GM12875 (cell line): ENCODE results near the gene RSPRY1.

Experiments used
- H3K4me3 ChIP-seq: one replicate; pipeline ENCODE4 v1.5.1; 2011; ENCODE audit warnings: low read depth, low read length, control low read depth
- CTCF ChIP-seq: IDR thresholded peaks from 2 replicates; pipeline ENCODE4 v1.5.1; 2011; ENCODE audit warnings: low read depth, mild to moderate bottlenecking, control low read depth, inconsistent platforms, low read length, moderate library complexity, borderline replicate concordance; ENCODE audit not compliant: insufficient read depth

The RSPRY1 gene

GRCh38 chr16:57147381-57148221 lies 38.5 kb upstream of the RSPRY1 start:
- TF ChIP-seq CTCF = no peak
- H3K4me3 ChIP-seq = no peak overlapping the region

DNA sequence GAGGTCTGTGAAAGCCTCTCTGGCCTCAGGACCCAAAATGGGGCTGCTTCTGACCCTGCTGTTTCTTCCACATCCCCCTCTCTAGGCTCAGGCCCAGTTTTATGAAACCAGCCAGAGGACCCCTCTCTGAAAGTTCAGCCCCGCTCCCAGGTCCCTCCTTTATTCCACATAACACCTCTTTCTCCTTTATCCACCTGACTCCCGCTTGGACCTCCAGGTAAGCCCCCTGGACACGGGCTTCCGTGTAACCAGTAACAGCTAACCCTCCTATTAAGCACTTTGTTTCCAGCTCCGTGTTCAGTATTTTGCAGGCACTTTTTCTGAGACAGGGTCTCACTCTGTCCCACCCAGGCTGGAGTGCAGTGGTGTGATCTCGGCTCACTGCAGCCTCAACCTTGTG lies 37.6 kb upstream of the RSPRY1 start:
- H3K4me3 ChIP-seq = no peak overlapping the region
- no peak for TF ChIP-seq CTCF

- no peak overlapping the region for H3K4me3 ChIP-seq
- no peak for TF ChIP-seq CTCF
Measured at GRCh38 chr16:57149391-57149790, 36.7 kb upstream of the RSPRY1 start.

DNA sequence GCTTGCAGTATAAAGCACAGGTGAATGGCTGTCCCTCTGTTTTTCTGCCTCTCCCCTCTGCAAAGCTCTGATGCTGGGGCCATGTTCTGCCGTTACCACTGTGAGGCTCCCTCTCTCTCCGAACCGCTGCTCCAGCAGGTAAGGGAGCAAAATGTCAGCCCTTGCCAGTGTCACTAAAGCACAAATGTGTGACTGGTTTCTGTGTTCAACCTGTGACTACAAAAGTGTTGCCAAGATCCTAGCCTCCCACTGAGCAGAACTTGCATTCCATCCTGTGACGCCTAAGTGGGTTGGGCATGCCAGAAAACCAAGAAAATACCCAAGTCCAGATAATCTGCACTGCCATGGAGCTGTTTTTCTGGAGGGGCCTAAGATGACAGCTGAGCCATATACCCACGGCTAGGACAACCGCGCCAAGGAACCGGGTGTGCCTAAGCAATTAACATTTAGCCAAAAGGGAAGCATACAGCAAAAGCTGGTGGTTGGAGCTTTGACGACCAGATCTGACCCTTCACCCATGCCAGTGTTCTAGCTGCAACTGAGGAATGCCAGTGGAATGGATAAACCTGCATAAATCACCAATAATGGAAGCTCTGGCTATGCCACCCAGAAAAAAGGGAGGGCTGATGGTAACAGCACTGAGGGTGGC lies 35.3 kb upstream of the RSPRY1 start:
- H3K4me3 ChIP-seq = no peak overlapping the region
- TF ChIP-seq CTCF = no peak

DNA sequence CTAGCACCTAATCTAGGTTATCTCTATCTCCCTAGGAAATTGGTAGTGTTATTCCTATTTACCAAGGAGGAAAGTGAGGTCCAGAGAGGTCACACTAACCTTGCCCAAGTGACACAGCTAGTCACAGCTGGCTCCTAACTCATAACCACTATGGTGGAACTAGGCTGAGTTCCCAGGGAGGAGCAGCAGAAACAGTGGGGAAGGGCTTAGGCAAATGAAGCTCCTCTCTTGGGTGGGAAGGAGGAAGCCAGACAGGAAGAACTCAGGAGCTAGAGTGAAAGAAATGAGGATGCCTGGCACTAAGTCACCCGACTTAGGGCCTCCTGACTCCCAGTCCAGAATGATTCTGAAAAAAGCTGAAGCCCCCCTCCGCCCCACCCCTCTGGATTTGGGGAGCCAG lies 34.8 kb upstream of the RSPRY1 start:
- no peak overlapping the region for H3K4me3 ChIP-seq
- TF ChIP-seq CTCF = no peak

DNA sequence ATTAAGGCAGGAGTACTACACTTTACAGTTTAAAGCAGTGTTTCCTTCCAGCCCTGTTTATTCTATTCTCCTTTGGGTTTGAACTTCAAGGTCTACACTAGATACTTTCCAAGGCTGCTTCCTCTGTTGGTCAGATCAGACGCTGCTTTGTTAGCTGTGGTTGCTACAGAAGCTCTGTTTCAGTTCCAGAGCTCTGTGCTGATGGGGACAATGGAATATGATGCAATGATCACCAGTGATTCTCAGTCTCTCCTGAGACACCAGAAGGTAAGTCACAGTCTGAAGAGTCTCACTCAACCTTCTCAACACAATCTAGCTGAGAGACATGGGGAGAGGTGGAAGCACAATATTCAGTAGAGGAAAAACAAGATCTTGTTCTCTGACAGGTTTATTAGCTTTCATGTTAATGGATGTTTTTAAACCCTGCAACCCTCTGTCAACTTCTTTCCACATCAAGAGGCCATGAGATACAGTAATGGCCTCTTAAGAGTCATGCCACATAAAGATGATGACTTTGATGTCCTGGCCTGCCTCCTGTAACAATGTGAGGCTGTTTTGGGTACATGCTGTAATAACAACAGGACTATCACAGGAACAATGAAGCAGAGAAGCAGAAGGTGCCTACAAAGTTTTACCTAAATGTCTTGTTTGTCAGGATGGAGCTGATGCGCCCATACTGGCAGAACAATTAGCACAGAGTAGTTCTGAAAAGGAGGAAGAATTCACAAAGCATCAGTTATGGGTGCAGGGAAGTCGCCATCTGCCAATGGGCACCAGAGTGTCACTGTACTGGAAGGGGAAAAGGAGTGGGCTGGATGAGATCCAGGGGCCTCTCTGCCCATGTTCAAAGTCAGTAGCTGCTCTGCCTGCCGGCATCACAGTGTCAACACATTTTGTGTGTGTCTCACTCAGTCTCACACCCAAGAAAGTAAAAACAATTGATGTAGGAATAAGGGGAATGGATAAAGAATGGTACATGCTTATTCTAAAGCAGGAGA lies 33.7 kb upstream of the RSPRY1 start:
- no peak overlapping the region for H3K4me3 ChIP-seq
- TF ChIP-seq CTCF = no peak
